OCI-LY3 (cell line): ENCODE results near the gene FGR.

Experiments used
- EZH2phosphoT487 ChIP-seq: fragments of 200-600 bp; shearing (Covaris generic); IDR thresholded peaks from 2 replicates; pipeline ENCODE4 v1.6.1; 2018; ENCODE audit warnings: antibody characterized with exemption, mixed run types, low read depth
- TF ChIP-seq, protein P1 (sequence below): fragments of 200-600, 300-600 bp; sonication (generic); IDR thresholded peaks from 2 replicates; pipeline ENCODE4 v1.5.1; 2014; ENCODE audit warnings: antibody characterized with exemption, low read length, low read depth

DNA sequence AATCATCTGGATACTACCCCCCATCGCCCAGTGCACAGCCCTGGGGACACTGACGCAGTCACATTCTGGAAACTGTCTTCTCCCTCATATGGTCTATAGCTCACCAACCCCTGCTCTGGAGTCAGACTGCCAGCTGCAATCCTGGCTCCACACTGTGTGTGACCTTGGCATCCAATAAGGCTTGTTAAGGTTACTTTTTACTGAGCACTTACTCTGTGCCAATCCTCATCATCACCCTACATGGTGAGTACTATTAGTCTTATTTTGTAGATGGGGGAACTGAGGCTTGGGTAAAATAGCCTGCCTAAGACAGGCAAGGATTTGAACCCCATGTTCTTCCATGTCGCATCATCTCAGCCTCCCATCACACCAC, 65.9 kb downstream of the FGR start:
- TF ChIP-seq, protein P1, sequence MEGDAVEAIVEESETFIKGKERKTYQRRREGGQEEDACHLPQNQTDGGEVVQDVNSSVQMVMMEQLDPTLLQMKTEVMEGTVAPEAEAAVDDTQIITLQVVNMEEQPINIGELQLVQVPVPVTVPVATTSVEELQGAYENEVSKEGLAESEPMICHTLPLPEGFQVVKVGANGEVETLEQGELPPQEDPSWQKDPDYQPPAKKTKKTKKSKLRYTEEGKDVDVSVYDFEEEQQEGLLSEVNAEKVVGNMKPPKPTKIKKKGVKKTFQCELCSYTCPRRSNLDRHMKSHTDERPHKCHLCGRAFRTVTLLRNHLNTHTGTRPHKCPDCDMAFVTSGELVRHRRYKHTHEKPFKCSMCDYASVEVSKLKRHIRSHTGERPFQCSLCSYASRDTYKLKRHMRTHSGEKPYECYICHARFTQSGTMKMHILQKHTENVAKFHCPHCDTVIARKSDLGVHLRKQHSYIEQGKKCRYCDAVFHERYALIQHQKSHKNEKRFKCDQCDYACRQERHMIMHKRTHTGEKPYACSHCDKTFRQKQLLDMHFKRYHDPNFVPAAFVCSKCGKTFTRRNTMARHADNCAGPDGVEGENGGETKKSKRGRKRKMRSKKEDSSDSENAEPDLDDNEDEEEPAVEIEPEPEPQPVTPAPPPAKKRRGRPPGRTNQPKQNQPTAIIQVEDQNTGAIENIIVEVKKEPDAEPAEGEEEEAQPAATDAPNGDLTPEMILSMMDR, result no peak
- no peak for TF ChIP-seq EZH2phosphoT487
